Stimulated activated CD4-positive, alpha-beta T cell treated with anti-CD3 and anti-CD28 coated beads, Interleukin-1b, Interleukin-23, amount 100 ng/mL, for 48 hours (primary cell): Measurements from ENCODE around the gene BCL6B.
"Not testable (repeated sequence)": the region's sequence is repeated elsewhere in the genome, so short reads cannot be mapped to it uniquely, and the experiment has no call there.

Experiments
- DNase-seq: peaks from one replicate; pipeline ENCODE4 v3.0.0-alpha.2; 2020

Gene BCL6B

DNA sequence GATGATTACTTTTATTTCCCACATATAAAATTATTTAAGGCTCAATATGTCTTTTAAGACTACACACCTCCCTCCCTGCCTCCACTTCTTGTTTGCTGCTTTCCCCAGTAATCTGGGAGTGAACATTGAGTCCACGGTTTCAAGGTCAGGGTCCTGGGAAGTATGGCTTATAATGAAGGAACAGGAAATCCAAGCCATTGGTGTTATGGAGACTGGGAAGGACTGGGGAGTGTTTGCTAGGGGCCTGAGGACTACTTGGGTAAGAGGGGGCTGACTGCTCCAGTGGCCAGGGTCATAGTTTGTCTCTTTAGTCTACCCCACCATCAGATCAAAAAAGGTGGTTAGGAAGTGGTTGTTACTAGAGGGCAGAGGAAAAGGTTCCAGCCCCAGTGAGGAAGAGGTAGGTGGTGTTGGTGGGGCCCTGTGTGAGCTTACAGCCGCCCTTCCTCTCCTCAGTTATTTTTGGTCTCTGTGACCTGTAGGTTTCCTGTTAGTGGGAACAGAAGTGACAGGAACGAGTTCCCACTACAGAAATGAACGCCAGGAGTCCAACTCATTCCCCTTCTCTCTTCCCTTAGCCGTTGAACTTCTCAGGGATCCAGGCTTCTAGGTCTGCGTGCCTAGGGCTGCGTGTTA, 12.2 kb downstream of the BCL6B start:
- peak; percentile 39 for DNase-seq

DNA sequence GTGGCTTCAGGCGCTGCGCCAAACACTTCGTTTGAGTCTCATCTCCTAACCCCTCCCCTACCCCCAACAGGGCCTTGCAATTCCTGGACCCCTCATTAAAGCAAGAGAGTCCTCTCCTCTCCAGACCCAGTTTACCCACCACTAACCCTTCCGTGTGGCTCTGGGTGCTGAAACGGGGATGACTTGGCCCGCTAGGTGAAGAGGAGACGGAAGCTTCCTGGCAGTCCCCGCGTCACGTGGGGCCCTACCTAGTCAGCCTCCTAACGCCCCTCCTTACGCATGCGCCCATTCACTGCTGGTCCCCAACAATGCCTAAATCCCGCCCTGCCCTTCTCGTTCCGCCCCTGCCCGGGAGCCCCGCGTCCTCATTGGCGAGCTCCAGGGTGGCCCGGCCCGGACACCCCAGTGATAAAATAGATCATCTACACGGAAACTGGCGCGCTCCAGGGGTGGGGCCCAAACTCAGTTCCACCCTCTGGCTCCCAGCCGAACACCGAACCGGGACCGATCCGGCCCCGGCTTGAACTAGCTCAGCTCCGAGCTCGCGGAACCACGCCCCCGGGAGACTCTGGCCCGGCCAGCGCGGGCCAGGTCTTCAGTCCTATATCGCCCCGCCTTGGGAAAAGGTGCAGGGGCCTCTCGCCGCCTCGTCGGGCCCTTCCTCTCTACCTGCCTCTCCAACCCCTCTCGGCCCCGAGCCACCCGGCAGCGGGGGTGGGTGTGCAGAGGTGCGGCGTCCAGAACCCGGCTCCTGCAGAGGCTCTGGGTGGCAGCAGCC, 12.9 kb downstream of the BCL6B start, which contains the start of gene SLC16A13:
Gene SLC16A13 (plus strand): TSS at position 425 of the 778 bp plus-strand sequence. CDS start 368 bp downstream, outside the sequence.
- DNase-seq = peak; percentile 99

DNA sequence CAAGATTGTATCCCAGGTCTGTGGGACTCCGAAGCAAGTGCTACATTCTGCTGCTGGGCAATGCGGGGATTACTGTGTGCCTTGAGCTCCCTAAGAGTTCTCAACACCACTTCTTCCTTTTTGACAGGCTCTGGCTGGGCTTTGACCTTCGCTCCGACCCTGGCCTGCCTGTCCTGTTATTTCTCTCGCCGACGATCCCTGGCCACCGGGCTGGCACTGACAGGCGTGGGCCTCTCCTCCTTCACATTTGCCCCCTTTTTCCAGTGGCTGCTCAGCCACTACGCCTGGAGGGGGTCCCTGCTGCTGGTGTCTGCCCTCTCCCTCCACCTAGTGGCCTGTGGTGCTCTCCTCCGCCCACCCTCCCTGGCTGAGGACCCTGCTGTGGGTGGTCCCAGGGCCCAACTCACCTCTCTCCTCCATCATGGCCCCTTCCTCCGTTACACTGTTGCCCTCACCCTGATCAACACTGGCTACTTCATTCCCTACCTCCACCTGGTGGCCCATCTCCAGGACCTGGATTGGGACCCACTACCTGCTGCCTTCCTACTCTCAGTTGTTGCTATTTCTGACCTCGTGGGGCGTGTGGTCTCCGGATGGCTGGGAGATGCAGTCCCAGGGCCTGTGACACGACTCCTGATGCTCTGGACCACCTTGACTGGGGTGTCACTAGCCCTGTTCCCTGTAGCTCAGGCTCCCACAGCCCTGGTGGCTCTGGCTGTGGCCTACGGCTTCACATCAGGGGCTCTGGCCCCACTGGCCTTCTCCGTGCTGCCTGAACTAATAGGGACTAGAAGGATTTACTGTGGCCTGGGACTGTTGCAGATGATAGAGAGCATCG, 15.4 kb downstream of the BCL6B start:
- no peak for DNase-seq

DNA sequence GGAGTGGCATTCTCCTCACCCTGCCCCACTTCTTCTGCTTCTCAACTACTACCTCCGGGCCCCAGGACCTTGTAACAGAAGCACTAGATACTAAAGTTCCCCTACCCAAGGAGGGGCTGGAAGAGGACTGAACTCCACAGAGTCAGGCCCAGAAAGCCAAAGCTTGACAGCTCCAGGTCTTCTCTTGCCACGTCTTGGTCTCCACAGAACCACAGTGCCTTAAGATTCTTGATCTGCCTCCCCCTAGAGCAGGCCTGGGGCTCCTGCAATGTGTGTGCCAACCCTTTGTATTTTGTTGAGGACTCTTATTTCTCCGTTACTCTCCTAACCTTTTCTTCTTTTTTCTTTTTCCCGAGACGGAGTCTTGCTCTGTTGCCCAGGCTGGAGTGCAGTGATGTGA, 17.0 kb downstream of the BCL6B start:
- DNase-seq = no peak

DNA sequence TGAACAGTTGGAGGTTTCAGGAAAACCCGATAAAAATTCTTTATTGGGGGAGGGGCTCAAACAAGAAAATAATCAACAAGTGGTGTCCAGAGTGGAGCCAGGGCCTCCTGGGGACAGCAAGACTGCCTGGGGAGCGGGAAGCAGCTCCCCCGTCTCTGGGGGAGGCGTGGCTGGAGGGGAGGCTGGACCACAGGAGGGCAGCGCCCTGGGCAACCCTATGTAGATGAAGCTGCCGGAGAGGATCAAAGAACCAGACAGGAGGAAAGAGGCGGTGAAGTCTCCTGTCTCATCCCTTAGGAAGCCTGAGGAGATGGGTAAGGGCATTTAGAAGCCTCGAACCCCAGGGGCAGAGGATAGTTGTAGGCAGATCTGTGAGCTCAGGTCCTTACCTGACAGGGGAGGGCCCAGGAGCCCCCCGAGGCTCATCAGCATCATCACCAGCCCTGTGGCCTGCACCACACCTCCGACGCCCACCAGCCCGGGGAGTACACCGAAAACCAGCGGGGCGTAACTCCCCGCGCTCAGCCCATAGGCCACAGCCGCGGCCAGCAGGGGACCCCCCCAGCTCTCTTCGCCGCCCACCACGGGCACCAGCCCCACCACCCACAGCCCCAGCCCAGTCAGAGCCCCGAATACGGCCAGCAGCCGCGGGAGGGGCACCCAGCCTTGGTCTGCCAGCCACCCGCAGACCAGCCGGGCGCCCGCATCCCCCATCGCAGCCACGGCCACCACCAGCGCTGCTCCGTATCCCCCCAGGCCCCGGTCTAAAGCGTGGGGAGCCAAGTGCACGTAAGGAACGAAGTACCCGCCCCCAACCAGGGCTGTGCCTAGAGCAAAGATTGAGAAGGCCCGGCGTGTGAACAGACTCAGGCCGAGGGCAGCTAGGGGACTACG, 19.0 kb downstream of the BCL6B start:
- DNase-seq = no peak

DNA sequence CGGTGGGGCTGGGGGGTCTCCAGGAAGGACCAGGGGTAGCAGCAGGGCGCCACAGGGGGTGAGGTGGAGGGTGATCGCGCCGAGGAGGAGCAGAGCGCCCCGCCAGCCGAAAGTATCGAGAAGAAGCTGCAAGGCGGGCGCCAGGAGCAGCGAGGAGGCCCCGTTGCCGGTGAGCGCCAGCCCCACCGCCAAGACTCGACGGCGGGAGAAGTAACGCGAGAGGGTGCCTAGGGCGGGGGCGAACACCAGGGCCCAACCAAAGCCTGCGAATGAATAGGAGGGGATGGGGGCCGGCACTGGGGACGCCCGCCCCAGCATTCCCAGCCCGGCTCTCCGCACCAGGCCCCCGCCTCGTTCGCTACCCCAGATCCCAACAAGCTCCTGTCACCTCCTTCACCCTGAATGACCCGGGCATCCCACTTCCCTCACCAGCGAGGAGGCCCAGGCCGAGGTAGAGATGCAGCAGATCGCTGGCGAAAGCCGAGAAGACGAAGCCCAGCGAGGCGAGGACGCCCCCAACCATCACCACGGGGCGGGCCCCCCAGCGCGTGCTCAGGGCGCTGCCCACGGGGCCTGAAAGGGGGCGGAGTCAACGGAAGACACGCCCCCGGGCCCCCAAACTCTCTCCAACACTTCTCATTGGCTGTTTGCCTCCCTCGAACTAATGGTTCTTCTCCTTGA, 19.8 kb downstream of the BCL6B start:
- DNase-seq = peak; percentile 60

DNA sequence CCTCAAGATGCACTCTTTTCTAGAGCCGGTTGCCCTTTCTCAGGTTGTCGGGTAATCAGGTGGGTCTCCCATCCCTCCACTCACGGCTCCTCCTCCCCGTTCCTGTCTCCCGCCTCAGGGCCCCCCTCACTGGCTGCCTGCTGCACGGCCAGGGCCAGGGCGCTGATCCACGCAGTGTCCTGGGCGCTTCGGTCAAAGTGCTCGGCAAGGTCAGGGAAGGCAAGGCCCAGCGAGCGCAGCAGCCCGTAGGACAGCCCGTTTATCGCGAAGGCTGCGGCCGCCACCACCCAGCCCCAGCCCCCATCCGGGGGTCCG, 20.3 kb downstream of the BCL6B start:
- no peak for DNase-seq

DNA sequence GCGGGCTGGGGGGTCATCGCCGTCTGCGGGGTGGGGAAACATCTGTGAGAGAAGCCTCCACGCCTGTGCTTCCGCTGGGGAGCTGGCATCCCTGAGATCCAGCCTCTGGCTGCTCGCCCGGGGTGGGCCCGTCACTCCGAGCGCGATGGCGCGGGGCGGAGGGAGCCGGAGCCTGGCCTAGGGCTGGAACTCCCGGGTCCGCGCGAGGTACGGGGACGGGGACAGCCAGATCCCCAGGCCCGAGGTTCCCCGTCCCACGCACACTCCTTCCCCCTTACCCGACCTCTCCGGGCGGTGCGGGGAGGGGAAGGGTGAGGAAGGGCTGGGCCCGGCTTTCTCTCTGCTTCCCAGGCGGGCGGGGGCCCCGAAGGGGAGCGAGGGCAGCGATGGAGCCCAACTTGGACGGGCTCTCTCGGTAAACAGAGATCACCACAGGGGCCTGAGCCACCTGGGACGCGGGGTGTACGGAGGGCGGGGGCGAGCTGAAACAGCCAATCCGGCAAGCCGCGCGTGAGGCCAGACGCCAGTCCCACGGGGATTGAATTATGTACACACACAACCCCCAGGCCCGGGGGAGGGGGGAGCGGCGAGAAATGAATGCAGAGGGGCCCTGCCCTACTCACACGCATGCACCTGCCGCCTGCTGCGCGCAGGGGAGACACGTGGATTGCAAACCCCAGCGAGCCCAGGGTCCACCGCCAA, 20.8 kb downstream of the BCL6B start, which contains the start of gene SLC16A11:
Gene SLC16A11 (minus strand): TSS at position 596 of the 702 bp plus-strand sequence. CDS start 579 bp downstream, at position 17.
- peak; percentile 46 for DNase-seq

DNA sequence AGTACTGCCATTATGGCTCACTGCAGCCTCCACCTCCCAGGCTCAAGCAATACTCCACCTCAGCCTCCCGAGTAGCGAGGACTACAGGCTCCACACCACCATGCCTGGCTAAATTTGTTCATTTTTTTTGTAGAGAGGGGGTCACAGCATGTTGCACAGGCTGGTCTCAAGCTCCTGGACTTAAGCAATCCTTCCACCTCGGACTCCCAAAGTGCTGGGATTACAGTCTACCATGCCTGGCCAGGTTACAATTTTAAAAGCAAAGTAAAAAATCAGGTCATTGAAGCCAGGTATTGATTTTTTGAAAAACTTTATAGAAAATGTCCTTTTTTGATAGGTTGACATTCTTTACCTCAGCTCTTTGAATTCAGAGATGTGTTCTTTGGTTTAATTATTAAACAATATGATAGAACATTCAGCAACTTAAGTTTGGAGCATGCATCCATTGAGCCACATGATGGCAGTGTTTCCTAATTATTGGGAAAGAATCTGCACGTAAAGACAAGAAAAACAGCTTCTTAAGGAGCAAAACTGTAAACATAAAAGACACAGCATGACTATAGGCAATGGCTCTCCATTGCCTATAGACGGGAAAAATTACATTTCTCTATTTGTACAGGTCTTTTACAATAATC, 22.8 kb downstream of the BCL6B start:
- DNase-seq = no peak

DNA sequence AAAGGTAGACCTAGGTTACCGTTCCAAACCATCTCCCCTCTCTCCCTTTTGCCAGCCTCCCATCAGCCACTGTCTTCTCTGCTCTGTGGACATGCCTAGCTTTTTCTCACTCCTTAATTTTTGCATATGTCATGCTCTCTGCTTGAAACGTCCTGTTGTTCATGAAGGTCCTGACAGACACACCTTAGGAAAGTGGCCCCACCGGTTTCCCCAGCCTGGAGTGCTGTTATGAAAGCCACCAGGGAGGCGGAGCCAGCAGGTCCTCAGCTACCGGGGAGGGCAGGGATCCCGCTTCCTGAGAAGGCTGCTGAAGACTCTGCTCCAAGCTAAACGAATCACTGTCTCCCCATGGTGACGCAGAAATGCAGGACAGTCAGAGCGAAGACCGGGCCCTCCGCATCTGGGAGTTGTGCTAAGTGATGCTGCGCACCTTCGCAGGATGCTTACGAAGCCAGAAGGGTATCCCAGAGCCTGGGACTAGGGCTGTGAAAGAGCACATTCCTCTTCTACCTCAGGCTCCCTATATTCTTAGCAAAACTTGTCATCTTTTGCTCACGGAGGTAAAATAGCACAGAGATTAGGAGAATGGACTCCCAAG, 23.4 kb downstream of the BCL6B start:
- peak; percentile 38 for DNase-seq

DNA sequence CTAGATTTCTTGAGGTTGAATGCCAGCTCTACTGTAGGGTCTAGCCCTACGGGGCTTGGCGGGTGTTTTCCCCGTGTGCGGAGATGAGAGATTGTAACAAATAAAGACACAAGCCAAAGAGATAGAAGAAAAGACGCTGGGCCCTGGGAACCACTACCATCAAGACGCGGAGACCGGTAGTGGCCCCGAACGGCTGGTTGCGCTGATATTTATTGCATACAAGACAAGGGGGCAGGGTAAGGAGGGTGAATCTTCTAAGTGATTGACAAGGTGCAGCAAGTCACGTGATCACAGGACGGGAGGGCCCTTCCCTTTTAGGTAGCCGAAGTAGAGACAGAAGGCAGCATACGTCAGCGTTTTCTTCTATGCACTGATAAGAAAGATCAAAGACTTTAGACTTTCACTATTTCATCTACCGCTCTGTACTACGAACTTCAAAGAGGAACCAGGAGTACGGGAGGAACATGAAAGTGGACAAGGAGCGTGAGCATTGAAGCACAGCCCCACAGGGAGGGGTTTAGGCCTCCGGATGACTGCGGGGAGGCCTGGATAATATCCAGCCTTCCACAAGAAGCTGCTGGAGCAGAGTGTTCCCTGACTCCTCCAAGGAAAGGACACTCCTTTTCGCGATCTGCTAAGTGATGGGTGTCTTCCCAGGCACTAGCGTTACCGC, 24.0 kb downstream of the BCL6B start:
- peak; percentile 80 for DNase-seq

DNA sequence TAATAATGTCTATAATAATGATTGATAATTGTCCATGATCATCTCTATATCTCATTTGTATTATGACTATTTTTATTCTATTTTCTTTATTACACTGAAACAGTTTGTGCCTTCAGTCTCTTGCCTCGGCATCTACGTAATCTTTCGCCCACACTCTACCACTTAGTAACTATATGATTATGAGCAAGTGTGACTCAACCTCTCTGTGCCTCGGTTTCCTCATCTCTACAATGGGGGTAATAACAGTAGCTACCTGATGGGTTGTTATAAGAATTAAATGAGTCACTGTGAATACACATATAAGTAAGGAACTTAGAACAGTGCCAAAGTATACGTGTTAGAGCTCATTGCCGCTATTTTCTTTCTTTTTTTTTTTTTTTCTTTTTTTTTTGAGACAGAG, 24.7 kb downstream of the BCL6B start:
- DNase-seq = peak; percentile 51

DNA sequence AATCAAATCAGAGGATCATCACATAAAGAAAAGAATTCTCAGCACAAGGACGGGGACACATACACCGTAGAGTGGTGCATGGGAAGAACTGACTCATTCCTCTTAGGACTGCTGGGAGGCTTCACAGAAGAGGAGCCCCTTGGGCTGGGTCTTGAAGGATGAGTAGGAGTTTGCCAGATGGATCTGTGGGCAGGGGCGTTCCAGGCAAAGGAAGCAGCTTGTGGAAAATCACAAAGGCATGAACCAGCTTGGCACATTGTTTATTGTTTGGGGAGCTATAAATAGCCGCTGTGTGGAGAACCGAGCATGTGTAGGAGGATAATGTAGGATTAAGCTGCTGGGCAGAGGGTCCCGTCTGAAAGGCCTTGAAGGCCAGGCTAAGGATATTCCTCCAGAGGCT, 26.1 kb downstream of the BCL6B start:
- no peak for DNase-seq

DNA sequence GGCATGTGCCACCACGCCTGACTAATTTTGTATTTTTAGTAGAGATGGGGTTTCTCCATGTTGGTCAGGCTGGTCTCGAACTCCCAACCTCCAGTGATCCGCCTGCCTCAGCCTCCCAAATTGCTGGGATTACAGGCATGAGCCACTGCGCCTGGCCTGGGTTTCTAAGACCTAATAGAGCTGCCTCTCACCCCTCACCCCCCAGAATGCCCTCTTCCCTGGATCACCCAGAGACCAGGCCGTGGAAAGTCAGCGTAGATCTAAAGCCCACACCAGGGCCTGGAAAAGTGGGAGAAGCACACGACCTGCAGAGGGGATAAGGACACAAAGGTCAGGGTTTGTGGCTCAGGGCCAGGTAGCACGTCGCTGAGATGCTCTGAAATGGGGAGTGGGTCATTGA, 27.7 kb downstream of the BCL6B start:
- not testable (repeated sequence) for DNase-seq

DNA sequence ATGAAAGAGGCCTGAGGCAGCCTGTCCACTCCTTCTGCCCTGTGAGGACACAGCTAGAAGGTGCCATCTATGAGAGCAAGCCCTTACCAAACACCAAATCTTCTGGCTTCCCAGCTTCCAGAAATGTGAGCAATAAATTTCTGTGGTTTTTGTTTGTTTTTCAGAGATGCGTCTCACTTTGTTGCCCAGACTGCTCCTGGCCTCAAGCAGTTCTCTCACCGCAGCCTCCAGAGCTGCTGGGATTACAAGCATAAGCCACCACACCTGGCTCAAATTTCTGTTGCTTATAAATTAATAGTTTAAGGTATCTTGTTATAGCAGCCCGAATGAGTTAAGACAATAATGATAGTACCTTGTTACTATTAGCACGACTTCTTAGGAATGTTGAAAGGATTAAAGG, 33.5 kb downstream of the BCL6B start:
- DNase-seq = no peak

DNA sequence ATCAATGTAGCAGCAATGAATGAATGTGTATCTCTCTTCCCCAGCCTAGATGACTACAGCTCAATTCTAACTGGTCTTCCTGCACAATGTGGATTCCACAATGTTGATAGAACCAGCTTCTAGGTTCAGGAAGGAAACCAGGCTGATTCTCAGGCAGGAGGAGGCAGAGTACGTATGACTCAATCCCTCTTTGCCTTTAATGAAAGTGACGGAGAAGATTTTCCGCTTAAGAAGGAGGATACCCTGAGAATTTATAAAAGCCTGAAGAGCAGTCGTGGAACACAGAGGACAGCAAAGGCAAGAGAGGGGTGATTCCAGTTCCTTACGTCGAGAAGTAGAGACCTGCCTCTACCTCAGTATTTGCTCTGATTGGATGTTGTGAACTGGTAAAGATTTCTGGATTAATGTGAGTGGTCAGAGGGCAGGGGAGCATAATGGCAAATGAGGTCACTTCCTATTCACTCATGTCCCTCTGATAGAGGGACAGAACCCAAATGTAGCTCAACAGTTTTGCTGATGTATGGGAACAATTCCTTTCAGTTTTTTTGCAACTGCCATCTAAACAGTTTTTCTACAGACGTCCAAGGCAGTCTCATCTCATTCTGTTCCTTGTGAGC, 36.1 kb downstream of the BCL6B start:
- no peak for DNase-seq

DNA sequence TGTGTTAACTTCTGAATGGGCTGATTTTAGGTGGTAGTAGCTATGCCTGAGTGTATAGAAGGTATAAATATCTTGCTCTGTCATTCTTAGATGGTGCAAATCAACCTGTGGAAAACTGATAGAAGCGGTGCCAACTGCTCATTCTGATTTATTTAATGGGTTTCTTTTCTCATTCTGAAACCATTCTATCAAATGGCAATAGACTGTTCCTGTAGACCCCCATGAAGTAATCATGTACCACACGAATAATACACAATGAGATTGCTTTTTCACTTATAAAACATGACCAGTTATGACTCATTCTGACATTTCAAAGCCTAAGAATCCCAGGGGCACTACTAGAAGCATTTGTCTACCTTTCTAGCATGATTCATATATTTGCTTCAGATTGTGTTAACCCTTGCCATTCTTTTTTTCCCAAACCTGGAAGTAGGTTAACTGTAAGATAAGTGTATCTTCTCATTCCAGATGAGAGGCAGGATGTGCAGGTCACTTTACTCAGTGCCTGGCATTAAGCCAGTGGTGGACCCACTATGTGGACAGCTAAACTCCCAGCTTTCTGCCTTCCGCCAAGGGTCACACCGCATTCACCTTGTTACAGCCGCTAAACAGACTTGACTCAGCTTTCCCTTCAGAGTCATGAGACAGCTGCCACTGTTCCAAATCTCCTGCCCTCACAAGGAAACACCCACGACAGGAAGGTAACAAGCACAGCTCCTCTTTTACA, 37.5 kb downstream of the BCL6B start:
- DNase-seq = peak; percentile 75

DNA sequence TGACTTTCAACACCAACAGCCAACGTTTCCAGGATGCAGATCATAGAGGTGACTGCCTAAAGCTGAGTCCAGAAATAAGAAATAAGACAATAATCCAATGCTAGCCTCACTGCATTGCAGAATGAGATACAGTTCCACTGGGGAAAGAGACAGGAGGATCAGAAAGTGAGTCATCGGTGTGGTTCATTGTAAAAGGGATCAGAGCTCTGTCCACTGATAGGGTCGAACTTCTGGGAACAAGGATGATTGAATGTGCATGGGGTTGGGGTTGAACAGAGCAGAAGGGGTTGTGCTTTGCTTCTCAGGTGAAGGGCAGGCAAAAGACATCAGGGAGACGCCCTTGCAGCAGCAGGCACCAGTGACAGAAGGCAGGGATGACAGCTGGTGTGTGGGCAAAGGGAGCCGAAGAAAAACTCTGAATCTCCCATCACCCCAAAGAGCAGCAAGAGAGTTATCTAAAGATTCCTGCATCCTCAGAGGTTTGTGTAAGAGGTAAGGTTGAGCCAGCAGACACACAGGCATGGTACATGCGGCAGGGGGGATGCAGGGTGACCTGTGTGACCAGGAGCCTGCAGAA, 40.8 kb downstream of the BCL6B start:
- no peak for DNase-seq
